OCI-LY1 (cell line): ENCODE measurements around the gene HAPSTR1.

Source experiments
- CTCF ChIP-seq: fragments of 200-600 bp; sonication (generic), shearing (Covaris generic); IDR thresholded peaks from 2 replicates; pipeline ENCODE4 v1.5.1; 2017; ENCODE audit warnings: mild to moderate bottlenecking, antibody characterized with exemption, low read length, moderate library complexity, mixed read lengths
- EZH2 ChIP-seq: fragments of 200-600 bp; sonication (generic), shearing (Covaris generic); IDR thresholded peaks from 2 replicates; pipeline ENCODE4 v1.8.0; 2017; ENCODE audit warnings: borderline replicate concordance, mixed run types, mild to moderate bottlenecking, antibody characterized with exemption, low read length, moderate library complexity, mixed read lengths

- TF ChIP-seq EZH2 (no peak), CTCF (no peak)
Observed at GRCh38 chr16:9114112-9114511, 22.7 kb downstream of the HAPSTR1 start.
